GM23338 (cell line): ENCODE data around the gene DCAF6. TPM values are rescaled to one million over a fixed set of nuclear protein-coding genes. Genes with fewer than 3 reads are reported as not detected.

Source experiments
- ATAC-seq: fragments of 200-7000 bp; cut with Tn5 transposase; 3 replicates; pipeline ENCODE4 v1.9.1; 2020
- DNase-seq: peaks from one replicate; pipeline ENCODE4 v3.0.0-alpha.2; 2015; ENCODE audit warnings: low spot score
- H2AFZ ChIP-seq: fragments of 200-600 bp; sonication (generic); 2 replicates; pipeline ENCODE4 v1.8.0; 2016; ENCODE audit warnings: antibody characterized with exemption, mild to moderate bottlenecking, moderate library complexity
- H3F3A ChIP-seq: fragments of 200-600 bp; sonication (generic); replicated peaks from 2 replicates; pipeline ENCODE4 v1.8.0; 2017; ENCODE audit warnings: antibody characterized with exemption, mixed run types, low read depth
- H3K27ac ChIP-seq: fragments of 200-600 bp; sonication (generic); 2 replicates; pipeline ENCODE4 v1.6.1; 2016; ENCODE audit warnings: low read depth
- H3K27me3 ChIP-seq: fragments of 200-600 bp; sonication (generic); 2 replicates; pipeline ENCODE4 v1.8.0; 2016; ENCODE audit warnings: mild to moderate bottlenecking, mixed run types, moderate library complexity; ENCODE audit not compliant: insufficient read depth
- H3K36me3 ChIP-seq: fragments of 200-600 bp; sonication (generic); 2 replicates; pipeline ENCODE4 v1.8.0; 2016; ENCODE audit warnings: mild to moderate bottlenecking; ENCODE audit not compliant: insufficient read depth
- H3K4me1 ChIP-seq: fragments of 200-600 bp; sonication (generic); 2 replicates; pipeline ENCODE4 v1.8.0; 2016; ENCODE audit warnings: mild to moderate bottlenecking, moderate library complexity; ENCODE audit not compliant: insufficient read depth
- H3K4me2 ChIP-seq: fragments of 200-600 bp; sonication (generic); 2 replicates; pipeline ENCODE4 v1.7.1; 2017; ENCODE audit warnings: mixed run types
- H3K4me3 ChIP-seq: fragments of 200-600 bp; sonication (generic); 2 replicates; pipeline ENCODE4 v1.6.1; 2016; ENCODE audit warnings: mixed run types
- H3K79me2 ChIP-seq: fragments of 200-600 bp; sonication (generic); replicated peaks from 2 replicates; pipeline ENCODE4 v1.8.0; 2017; ENCODE audit warnings: mild to moderate bottlenecking; ENCODE audit not compliant: insufficient read depth
- H3K9me2 ChIP-seq: fragments of 200-600 bp; sonication (generic); 2 replicates; pipeline ENCODE4 v1.8.0; 2017; ENCODE audit not compliant: insufficient read depth
- H4K20me1 ChIP-seq: fragments of 200-600 bp; sonication (generic); replicated peaks from 2 replicates; pipeline ENCODE4 v1.8.0; 2017; ENCODE audit warnings: mild to moderate bottlenecking; ENCODE audit not compliant: insufficient read depth
- H3K27ac Mint-ChIP-seq: 2 replicates; pipeline ENCODE4 v1.8.0; 2020; ENCODE audit warnings: inconsistent platforms, mild to moderate bottlenecking, moderate library complexity, mixed read lengths
- H3K27me3 Mint-ChIP-seq: 3 replicates; pipeline ENCODE4 v1.8.0; 2022; ENCODE audit warnings: low read depth, mild to moderate bottlenecking, moderate library complexity, mixed read lengths, inconsistent platforms; ENCODE audit not compliant: insufficient read depth, poor library complexity
- H3K36me3 Mint-ChIP-seq: 3 replicates; pipeline ENCODE4 v1.8.0; 2021; ENCODE audit warnings: low read depth, mild to moderate bottlenecking, inconsistent platforms, moderate library complexity, mixed read lengths
- H3K4me1 Mint-ChIP-seq: 3 replicates; pipeline ENCODE4 v1.8.0; 2020; ENCODE audit warnings: mild to moderate bottlenecking, inconsistent platforms, mixed read lengths
- H3K4me3 Mint-ChIP-seq: 3 replicates; pipeline ENCODE4 v1.8.0; 2021; ENCODE audit warnings: moderate library complexity, mild to moderate bottlenecking, inconsistent platforms, mixed read lengths
- H3K9me3 Mint-ChIP-seq: 3 replicates; pipeline ENCODE4 v1.8.0; 2020; ENCODE audit warnings: moderate library complexity, mild to moderate bottlenecking, inconsistent platforms, mixed read lengths
- CREB1 ChIP-seq: fragments of 250-450 bp; sonication (Bioruptor Pico); IDR thresholded peaks from 2 replicates; pipeline ENCODE4 v1.5.0; 2020; ENCODE audit warnings: low read depth, mild to moderate bottlenecking, moderate library complexity
- EZH2 ChIP-seq: fragments of 200-600 bp; sonication (generic); IDR thresholded peaks from one replicate; pipeline ENCODE4 v1.8.0; 2017; ENCODE audit warnings: antibody characterized with exemption, mild to moderate bottlenecking, low read depth; ENCODE audit not compliant: unreplicated experiment
- EZH2phosphoT487 ChIP-seq: fragments of 200-600 bp; sonication (generic); IDR thresholded peaks from one replicate; pipeline ENCODE4 v1.8.1; 2018; ENCODE audit warnings: antibody characterized with exemption; ENCODE audit not compliant: unreplicated experiment
- JUNB ChIP-seq: IDR thresholded peaks from one replicate; pipeline ENCODE4 v1.6.1; 2016; ENCODE audit warnings: antibody characterized with exemption; ENCODE audit not compliant: unreplicated experiment
- NANOG ChIP-seq: IDR thresholded peaks from 2 replicates; pipeline ENCODE4 v1.6.1; 2016; ENCODE audit warnings: antibody characterized with exemption, borderline replicate concordance
- POLR2AphosphoS5 ChIP-seq: IDR thresholded peaks from 2 replicates; pipeline ENCODE4 v1.6.1; 2016; ENCODE audit warnings: antibody characterized with exemption, low read depth
- REST ChIP-seq: IDR thresholded peaks from one replicate; pipeline ENCODE4 v1.6.1; 2018; ENCODE audit warnings: antibody characterized with exemption; ENCODE audit not compliant: unreplicated experiment
- STAT1 ChIP-seq: IDR thresholded peaks from one replicate; pipeline ENCODE4 v1.6.1; 2016; ENCODE audit warnings: antibody characterized with exemption; ENCODE audit not compliant: unreplicated experiment
- ZNF331 ChIP-seq: fragments of 250-450 bp; sonication (Bioruptor Pico); IDR thresholded peaks from 2 replicates; pipeline ENCODE4 v1.5.0; 2020; ENCODE audit warnings: low read depth, mild to moderate bottlenecking, moderate library complexity
- ZNF462 ChIP-seq: fragments of 250-450 bp; sonication (Bioruptor Pico); IDR thresholded peaks from 2 replicates; pipeline ENCODE4 v1.5.0; 2020; ENCODE audit warnings: mild to moderate bottlenecking, moderate library complexity
- polyA plus RNA-seq: library from polyadenylated mRNA; unstranded; fragments of >200 nt; fragmentation: Nextera tagmentation; extraction: Ambion mirVana; gene quantifications from 2 replicates; pipeline ENCODE4 v1.2.1, GENCODE V29; 2016
- total RNA-seq: library from RNA; depleted of rRNA; stranded (reverse); fragments of >200 nt; shearing (Covaris generic); gene quantifications from 2 replicates; pipeline ENCODE4 v1.2.3, GENCODE V29; 2014

DCAF6 gene
- total and polyA plus RNA-seq, 2 experiments from 2014 or later = 18.6 to 27.3 TPM

GRCh38 chr1:168031627-168032026 is 95.1 kb downstream of the DCAF6 start (continued):
- no peak for TF ChIP-seq ZNF462

- no peaks in the 10 kb centered on the region; the same call in 2 of the 3 replicates for H3K36me3 Mint-ChIP-seq
- H3K27me3 ChIP-seq = no peaks in the 10 kb centered on the region
- H3K4me3 Mint-ChIP-seq = no peak overlapping the region
- H3K27ac ChIP-seq = no peak overlapping the region
- H3K27ac Mint-ChIP-seq = no peak overlapping the region
- H3K4me3 ChIP-seq = no peak overlapping the region
- H3K79me2 ChIP-seq = no peaks in the 10 kb centered on the region
- no peak for TF ChIP-seq REST
- no peak for TF ChIP-seq EZH2
- TF ChIP-seq POLR2AphosphoS5 = no peak
- no peak for TF ChIP-seq NANOG
- no peak for TF ChIP-seq STAT1
- no peak for TF ChIP-seq CREB1 (CRISPR knock-in tag)
- TF ChIP-seq JUNB = no peak
- no peak for TF ChIP-seq ZNF331
- no peak for TF ChIP-seq EZH2phosphoT487
- ATAC-seq (no peak), DNase-seq (no peak)
- H4K20me1 ChIP-seq = no peaks in the 10 kb centered on the region
- H3K9me3 Mint-ChIP-seq = no peaks in the 10 kb centered on the region
- H3K4me1 ChIP-seq = no peaks in the 10 kb centered on the region
- H3K4me2 ChIP-seq = no peak overlapping the region
- H3K4me1 Mint-ChIP-seq = no peaks in the 10 kb centered on the region
- H3K9me2 ChIP-seq = no peaks in the 10 kb centered on the region
- no peaks in the 10 kb centered on the region for H3K27me3 Mint-ChIP-seq
- H3F3A ChIP-seq = no peaks in the 10 kb centered on the region
- H2AFZ ChIP-seq = no peak overlapping the region
- H3K36me3 ChIP-seq = no peaks in the 10 kb centered on the region
Measured at GRCh38 chr1:168032029-168032428, 95.5 kb downstream of the DCAF6 start.
